RWPE2 (cell line): ENCODE results near the gene NVL.

Experiments used
- ATAC-seq: fragments of 200-7000 bp; cut with Tn5 transposase; 3 replicates; pipeline ENCODE4 v1.9.1; 2021; ENCODE audit warnings: low read depth
- DNase-seq: peaks from one replicate; pipeline ENCODE4 v3.0.0-alpha.2; 2020; ENCODE audit warnings: low spot score
- H3K27ac ChIP-seq: fragments of 450-650 bp; 2 replicates; pipeline ENCODE4 v1.5.1; 2017; ENCODE audit warnings: mild to moderate bottlenecking; ENCODE audit not compliant: poor library complexity, severe bottlenecking
- H3K27me3 ChIP-seq: fragments of 250-450 bp; sonication (Bioruptor Pico); 2 replicates; pipeline ENCODE4 v1.5.1; 2021; ENCODE audit warnings: mild to moderate bottlenecking, moderate library complexity; ENCODE audit not compliant: insufficient read depth, poor library complexity, severe bottlenecking
- H3K36me3 ChIP-seq: fragments of 250-450 bp; sonication (Bioruptor Pico); 2 replicates; pipeline ENCODE4 v1.5.1; 2020; ENCODE audit warnings: low read depth, mild to moderate bottlenecking, moderate library complexity
- H3K4me1 ChIP-seq: fragments of 250-450 bp; sonication (Bioruptor Pico); 2 replicates; pipeline ENCODE4 v1.5.1; 2021; ENCODE audit warnings: mild to moderate bottlenecking, moderate library complexity; ENCODE audit not compliant: insufficient read depth, poor library complexity, severe bottlenecking
- H3K4me3 ChIP-seq: fragments of 250-450 bp; sonication (Bioruptor Pico); 2 replicates; pipeline ENCODE4 v1.5.1; 2021; ENCODE audit warnings: mild to moderate bottlenecking, moderate library complexity; ENCODE audit not compliant: severe bottlenecking
- H3K9me3 ChIP-seq: fragments of 250-450 bp; sonication (Bioruptor Pico); 2 replicates; pipeline ENCODE4 v1.5.1; 2021; ENCODE audit warnings: mild to moderate bottlenecking, moderate library complexity; ENCODE audit not compliant: severe bottlenecking
- TF ChIP-seq, protein P1 (sequence below): fragments of 450-650 bp; IDR thresholded peaks from one replicate; pipeline ENCODE4 v1.5.1; 2017; ENCODE audit warnings: mild to moderate bottlenecking, moderate library complexity; ENCODE audit not compliant: poor library complexity, severe bottlenecking

The NVL gene

DNA sequence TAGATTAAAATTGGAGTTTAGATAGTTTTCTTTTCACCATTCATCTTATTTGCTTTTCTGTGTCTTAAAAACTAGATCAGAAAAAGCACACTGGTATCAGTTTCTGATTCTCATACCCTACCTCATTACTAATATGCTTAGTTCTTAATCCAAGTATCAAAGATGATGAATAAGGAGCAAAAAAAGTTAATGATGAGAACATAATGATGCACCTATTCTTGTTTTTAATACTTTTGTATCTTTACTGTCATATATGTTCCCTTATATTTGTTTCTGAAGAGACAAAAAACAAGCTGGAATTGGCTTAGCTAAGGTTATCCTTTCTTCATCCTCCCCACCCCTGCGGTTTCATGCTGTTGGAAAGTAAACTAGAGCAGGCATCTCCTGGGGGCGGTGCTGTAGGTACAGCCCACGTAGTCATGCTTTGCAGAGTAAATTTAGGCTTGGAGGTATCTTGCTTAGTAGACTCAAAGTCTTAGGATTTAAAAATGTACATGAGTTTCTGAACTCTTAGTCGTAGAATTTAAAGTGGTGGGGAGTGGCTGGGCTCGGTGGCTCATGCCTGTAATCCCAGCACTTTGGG is 43.1 kb upstream of the NVL start:
- no peaks in the 10 kb centered on the region for H3K9me3 ChIP-seq
- H3K27ac ChIP-seq, result no peak overlapping the region
- TF ChIP-seq, protein P1, sequence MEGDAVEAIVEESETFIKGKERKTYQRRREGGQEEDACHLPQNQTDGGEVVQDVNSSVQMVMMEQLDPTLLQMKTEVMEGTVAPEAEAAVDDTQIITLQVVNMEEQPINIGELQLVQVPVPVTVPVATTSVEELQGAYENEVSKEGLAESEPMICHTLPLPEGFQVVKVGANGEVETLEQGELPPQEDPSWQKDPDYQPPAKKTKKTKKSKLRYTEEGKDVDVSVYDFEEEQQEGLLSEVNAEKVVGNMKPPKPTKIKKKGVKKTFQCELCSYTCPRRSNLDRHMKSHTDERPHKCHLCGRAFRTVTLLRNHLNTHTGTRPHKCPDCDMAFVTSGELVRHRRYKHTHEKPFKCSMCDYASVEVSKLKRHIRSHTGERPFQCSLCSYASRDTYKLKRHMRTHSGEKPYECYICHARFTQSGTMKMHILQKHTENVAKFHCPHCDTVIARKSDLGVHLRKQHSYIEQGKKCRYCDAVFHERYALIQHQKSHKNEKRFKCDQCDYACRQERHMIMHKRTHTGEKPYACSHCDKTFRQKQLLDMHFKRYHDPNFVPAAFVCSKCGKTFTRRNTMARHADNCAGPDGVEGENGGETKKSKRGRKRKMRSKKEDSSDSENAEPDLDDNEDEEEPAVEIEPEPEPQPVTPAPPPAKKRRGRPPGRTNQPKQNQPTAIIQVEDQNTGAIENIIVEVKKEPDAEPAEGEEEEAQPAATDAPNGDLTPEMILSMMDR, result no peak
- H3K4me3 ChIP-seq, result no peak overlapping the region
- H3K36me3 ChIP-seq, result peaks cover 34% of the 10 kb centered on the region
- H3K4me1 ChIP-seq, result no peaks in the 10 kb centered on the region
- H3K27me3 ChIP-seq, result no peaks in the 10 kb centered on the region
- no peak for ATAC-seq
- no peak for DNase-seq

DNA sequence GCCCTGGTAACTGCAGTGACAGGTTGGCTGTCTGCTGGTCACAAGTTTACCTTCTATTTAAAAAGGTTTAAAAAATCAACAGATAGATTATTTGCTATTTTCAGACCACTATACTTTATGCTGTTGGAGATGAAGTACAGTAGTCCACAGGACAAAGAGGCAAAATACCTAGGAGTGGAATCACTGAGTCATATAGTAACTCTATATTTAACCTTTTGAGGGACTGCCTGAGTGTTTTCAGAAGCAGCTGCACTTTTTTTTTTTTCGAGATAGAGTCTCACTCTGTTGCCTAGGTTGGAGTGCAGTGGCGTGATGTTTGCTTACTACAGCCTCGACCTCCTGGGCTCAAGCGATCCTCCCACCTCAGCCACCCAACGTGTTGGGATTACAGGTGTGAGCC is 38.4 kb upstream of the NVL start:
- Histone ChIP-seq H3K36me3 (peaks cover 28% of the 10 kb centered on the region), H3K4me3 (no peak overlapping the region), H3K4me1 (no peaks in the 10 kb centered on the region), H3K27ac (no peak overlapping the region), H3K9me3 (no peaks in the 10 kb centered on the region), H3K27me3 (no peaks in the 10 kb centered on the region)
- TF ChIP-seq, protein P1, result no peak
- ATAC-seq (no peak), DNase-seq (no peak)

DNA sequence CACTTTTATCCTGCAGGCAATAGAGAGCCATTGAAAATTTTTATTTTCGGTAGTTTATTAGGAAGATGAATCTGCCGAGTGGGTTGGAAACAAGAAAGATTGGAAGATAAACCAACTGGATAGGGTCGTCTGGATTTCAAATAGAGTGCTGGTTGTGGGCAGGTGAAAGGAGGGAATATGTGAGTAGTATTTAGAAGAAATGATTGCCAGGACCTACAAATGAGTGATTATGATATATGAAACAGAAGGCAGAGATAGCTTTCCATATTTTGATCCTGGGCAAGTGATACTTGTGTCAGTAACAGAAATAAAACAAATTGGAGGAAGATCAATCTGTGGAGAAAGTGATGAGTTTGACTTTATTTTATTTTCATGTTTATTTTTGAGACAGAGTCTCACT is 29.2 kb upstream of the NVL start:
- no peak for DNase-seq
- H3K36me3 ChIP-seq, result peaks cover 4% of the 10 kb centered on the region; the same call in 1 of the 2 replicates
- H3K4me1 ChIP-seq, result no peaks in the 10 kb centered on the region
- no peak for ATAC-seq
- TF ChIP-seq, protein P1, result no peak
- H3K9me3 ChIP-seq, result no peaks in the 10 kb centered on the region
- H3K27ac ChIP-seq, result no peak overlapping the region
- no peaks in the 10 kb centered on the region for H3K27me3 ChIP-seq
- no peak overlapping the region for H3K4me3 ChIP-seq

DNA sequence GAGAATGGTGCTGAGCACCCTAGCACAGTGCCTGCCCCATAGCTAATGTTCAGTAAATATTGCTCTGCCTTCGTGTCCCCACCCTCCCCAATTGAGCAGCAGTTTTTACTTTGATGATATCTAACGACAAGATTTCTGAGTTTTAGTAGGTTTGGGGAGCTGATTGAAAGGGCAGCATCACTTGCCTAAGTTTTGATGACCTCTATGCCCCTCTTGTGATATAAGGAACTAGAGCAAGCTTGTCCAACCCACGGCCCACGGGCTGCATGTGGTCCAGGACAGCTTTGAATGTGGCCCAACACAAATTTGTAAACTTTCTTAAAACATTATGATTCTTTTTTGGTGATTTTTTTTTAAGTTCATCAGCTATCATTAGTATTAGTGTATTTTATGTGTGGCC is 28.3 kb upstream of the NVL start:
- no peaks in the 10 kb centered on the region for H3K4me1 ChIP-seq
- no peak for DNase-seq

DNA sequence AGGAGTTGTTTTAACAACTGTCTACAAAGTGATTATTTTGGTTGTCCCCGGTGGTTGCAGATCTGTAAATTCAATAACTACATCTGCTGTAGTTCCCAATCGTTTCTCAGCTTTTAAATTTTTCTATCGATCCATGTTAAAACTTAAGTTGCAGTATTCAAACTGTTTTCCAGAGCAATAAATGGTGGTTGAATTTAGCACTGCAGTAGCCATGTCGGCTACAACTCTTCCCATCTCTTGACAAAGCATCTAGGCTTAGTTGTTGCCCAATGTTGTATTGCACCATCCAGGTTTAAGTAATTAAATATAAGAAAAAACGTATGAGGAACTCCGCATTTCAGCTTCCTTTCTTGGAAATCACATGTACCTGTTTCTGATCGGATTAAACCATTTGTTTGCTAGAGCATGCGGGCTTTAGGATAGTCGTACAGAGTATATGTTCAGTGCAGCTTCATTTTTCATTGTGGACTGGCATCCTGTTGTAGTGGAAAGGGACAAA is 27.7 kb upstream of the NVL start:
- TF ChIP-seq, protein P1, result no peak
- no peaks in the 10 kb centered on the region for H3K4me1 ChIP-seq
- H3K36me3 ChIP-seq, result peaks cover 4% of the 10 kb centered on the region; the same call in 1 of the 2 replicates
- peak overlapping the region; percentile 89 for H3K4me3 ChIP-seq
- H3K27me3 ChIP-seq, result no peaks in the 10 kb centered on the region
- H3K27ac ChIP-seq, result peak overlapping the region; percentile 55
- no peak for ATAC-seq
- no peak for DNase-seq
- H3K9me3 ChIP-seq, result no peaks in the 10 kb centered on the region

More for the DNA sequence above, 28.3 kb upstream of the NVL start:
- TF ChIP-seq, protein P1, result no peak
- peak overlapping the region; percentile 89 for H3K4me3 ChIP-seq
- H3K27ac ChIP-seq, result no peak overlapping the region
- H3K36me3 ChIP-seq, result peaks cover 4% of the 10 kb centered on the region; the same call in 1 of the 2 replicates
- no peaks in the 10 kb centered on the region for H3K9me3 ChIP-seq
- H3K27me3 ChIP-seq, result no peaks in the 10 kb centered on the region
- ATAC-seq, result no peak
